RWPE1 (cell line): ENCODE data around the gene FAM229A.

Experiments
- CTCF ChIA-PET: fragments of 350-600 bp; sonication (Branson Sonifier 250); formaldehyde crosslinking; extraction: SDS; loops from one replicate; lab custom pipeline; 2021; lab: Yijun Ruan, JAX
- POLR2A ChIA-PET: fragments of 400-600 bp; formaldehyde crosslinking; extraction: SDS; loops from one replicate; lab custom pipeline; 2020; ENCODE audit warnings: antibody characterized with exemption; ENCODE audit not compliant: low non-redundant PET; lab: Yijun Ruan, JAX
- DNase-seq: peaks from one replicate; pipeline ENCODE4 v3.0.0; 2012; ENCODE audit warnings: low spot score
- H3K27ac ChIP-seq: fragments of 450-650 bp; 2 replicates; pipeline ENCODE4 v1.5.1; 2017
- TF ChIP-seq, protein P1 (sequence below): fragments of 450-650 bp; conservative IDR thresholded peaks from 2 replicates; pipeline ENCODE4 v1.5.1; 2017; ENCODE audit warnings: low read depth, mild to moderate bottlenecking

FAM229A gene

DNA sequence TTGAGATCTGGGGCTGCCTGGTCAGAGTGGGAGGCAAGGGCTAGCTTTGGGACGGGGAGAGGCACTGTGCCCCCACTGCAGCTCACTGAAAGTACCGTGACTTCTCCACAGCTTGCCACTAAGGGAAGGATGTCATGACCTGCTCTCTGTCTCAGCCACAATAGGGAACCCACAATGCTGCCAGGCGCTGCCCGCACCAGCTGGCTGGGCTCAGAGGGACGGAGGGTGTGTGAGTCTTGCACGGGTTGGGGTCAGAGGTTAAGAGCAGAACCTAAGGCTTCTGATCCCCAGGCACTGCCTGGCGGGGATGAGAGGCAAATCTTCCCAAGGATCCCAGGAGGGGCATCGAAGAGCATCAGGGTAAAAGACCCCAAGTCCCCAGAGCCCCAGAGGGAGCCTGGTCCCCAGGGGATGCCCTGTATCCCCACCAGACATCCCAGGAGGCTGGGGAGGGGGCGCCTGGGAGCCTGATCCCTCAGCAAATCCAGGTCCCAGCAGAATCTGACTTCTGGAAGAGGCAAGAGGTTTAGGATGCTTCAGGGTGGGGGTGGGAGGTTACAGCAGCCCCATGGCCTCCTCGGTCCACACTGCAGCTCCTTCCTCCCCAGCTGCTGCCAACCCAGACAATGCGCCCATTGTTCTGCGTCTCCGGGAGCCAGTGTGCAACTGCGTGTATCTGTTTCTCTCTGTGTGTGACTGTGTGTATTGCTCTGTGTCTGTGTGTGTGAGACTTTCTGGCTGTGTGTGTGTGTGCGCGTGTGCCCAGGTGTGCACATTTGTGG lies 24.2 kb downstream of the FAM229A start:
- DNase-seq = no peak
- TF ChIP-seq, protein P1, sequence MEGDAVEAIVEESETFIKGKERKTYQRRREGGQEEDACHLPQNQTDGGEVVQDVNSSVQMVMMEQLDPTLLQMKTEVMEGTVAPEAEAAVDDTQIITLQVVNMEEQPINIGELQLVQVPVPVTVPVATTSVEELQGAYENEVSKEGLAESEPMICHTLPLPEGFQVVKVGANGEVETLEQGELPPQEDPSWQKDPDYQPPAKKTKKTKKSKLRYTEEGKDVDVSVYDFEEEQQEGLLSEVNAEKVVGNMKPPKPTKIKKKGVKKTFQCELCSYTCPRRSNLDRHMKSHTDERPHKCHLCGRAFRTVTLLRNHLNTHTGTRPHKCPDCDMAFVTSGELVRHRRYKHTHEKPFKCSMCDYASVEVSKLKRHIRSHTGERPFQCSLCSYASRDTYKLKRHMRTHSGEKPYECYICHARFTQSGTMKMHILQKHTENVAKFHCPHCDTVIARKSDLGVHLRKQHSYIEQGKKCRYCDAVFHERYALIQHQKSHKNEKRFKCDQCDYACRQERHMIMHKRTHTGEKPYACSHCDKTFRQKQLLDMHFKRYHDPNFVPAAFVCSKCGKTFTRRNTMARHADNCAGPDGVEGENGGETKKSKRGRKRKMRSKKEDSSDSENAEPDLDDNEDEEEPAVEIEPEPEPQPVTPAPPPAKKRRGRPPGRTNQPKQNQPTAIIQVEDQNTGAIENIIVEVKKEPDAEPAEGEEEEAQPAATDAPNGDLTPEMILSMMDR = no peak
- H3K27ac ChIP-seq = no peak overlapping the region
- ChIA-PET POLR2A (no interaction called here), CTCF (no interaction called here)

DNA sequence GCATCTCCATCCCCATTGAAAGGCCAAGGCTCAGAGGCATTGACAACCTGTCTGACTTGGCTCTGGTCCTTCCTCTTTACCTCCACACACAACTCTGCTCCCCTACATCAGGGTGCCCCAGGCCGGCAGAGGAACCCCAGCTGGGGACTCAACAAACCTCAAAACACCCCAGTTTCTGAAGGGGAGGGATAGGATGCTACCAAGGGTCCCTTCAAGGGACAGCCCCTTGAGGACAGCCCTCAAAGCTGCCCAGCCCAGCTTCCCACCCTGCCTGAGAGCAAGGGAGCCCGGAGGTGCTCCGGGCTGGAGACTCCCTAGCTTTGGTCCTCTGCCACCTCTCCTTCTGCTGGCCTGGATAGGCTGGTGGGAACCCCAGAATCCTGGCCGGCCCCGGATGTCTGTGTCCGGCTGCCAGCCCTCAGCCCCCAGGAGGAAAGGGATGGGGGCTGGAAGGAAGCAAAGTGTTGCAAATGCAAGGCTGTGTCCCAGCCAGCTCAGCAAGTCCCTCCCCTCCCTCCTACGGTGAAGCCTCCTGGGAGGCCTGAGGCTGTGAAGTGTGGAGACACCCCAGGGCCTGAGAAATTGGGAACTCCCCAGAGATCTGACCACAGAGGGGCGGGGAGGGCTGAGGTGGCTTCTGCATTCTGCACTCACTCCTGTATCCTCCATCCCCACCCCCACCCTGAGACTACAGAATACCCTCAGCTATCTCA lies 25.2 kb downstream of the FAM229A start:
- no peak for DNase-seq
- H3K27ac ChIP-seq = no peak overlapping the region
- CTCF ChIA-PET = interaction anchor here (1.1 kb wide), 1 partner anchor 9 kb away, joined by 4 read pairs; no protein-coding TSS in a partner anchor
- POLR2A ChIA-PET = no interaction called here
- TF ChIP-seq, protein P1 = no peak

GRCh38 chr1:32336591-32336932 lies 25.7 kb downstream of the FAM229A start:
- TF ChIP-seq, protein P1 = no peak
- no peak overlapping the region for H3K27ac ChIP-seq
- DNase-seq = no peak
- CTCF ChIA-PET = interaction anchor here (1.1 to 1.2 kb wide), 2 partner anchors 10 to 64 kb away, joined by 4 read pairs; no protein-coding TSS in a partner anchor
- POLR2A ChIA-PET = interaction anchor here (0.7 to 1.0 kb wide), 2 partner anchors 9 to 25 kb away, joined by 3 to 7 read pairs; no protein-coding TSS in a partner anchor

DNA sequence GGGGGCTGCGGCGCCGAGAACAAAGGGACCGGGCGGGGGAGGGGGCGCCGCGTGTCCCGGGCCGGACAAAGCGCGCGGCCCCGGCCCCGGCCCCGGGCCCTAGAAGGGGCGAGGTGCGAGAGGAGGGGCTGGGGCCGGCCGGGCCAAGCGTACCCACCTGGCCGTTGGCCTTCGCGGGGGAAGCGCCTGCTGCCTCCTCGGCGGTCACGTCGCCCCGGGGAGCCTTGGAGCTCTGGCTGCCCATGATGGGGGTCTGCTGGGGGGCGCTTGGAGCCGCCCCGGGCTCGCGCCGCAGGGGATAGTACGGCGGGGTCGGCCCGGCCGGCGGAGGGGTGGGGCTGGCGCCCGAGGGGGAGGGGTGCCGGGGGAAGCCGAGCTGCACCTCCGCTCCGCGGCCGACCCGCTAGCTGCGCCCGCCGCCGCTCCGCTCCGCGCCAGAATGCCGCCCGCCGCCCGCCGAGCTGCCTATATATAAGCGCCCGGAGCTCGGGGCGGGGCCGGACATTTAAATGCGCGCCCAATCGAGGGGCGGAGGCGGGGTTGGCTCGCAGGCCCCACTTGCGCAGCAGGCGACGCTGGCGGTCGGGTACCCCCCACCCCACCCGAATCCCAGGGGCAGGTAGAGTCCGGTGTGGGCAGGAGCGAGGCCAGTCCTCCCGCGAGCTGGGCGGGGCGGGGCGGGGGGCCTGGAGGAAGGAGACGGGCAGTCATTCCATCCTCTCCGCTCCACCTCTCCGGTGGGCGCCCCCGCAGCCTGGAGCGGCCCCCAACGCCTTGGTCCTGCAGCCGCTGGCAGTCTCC lies 26.3 kb downstream of the FAM229A start, which contains the start of gene MARCKSL1:
Gene MARCKSL1 (minus strand): TSS at position 444 of the 801 bp plus-strand sequence. CDS start 200 bp downstream, at position 244.
- peak; percentile 58 for DNase-seq
- no peak within 1 kb of the TSS for H3K27ac ChIP-seq
- ChIA-PET CTCF (interaction anchor here (0.5 to 1.2 kb wide), 4 partner anchors 10 to 280 kb away, joined by 3 to 7 read pairs (median 4); no protein-coding TSS in a partner anchor), POLR2A (interaction anchor here (0.7 to 1.4 kb wide), 3 partner anchors 10 to 58 kb away, joined by 3 to 7 read pairs (median 3); partner anchors contain the start of gene BSDC1)
- TF ChIP-seq, protein P1 = no peak

DNA sequence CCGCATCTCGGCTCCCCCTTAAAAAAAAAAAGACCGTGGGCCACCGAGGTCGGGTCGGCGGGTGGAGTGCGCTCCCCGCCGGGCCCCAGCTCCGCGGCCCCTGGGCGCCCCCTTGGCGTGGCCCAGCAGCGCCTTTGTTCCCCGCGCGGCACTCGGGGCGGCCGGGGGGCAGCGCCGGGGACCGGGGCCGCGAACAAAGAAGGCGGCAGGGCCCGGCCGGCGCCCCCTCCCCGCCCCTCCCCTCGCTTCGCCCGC lies 26.8 kb downstream of the FAM229A start:
- ChIA-PET POLR2A (interaction anchor here (1.0 to 1.4 kb wide), 2 partner anchors 10 to 59 kb away, joined by 3 to 7 read pairs; partner anchors contain the start of gene BSDC1), CTCF (interaction anchor here (1.2 kb wide), 2 partner anchors 66 to 93 kb away, joined by 3 to 4 read pairs; no protein-coding TSS in a partner anchor)
- H3K27ac ChIP-seq = no peak overlapping the region
- TF ChIP-seq, protein P1 = no peak
- DNase-seq = no peak
